H1 (cell line): Measurements from ENCODE around the gene BRI3BP. TPM values are rescaled to one million over a fixed set of nuclear protein-coding genes. Genes with fewer than 3 reads are reported as not detected.

Experiments
- CTCF ChIA-PET: fragments of 300-600 bp; sonication (Branson Sonifier 250); formaldehyde crosslinking; loops from one replicate; lab custom pipeline; 2021; ENCODE audit not compliant: partially characterized antibody; lab: Charles Lee
- POLR2A ChIA-PET: fragments of 300-600 bp; sonication (Branson Sonifier 250); formaldehyde crosslinking; loops from one replicate; lab custom pipeline; 2021; ENCODE audit warnings: inconsistent platforms; ENCODE audit not compliant: partially characterized antibody; lab: Charles Lee
- DNase-seq, 2 experiments: peaks; one replicate each; pipeline versions ENCODE4 v3.0.0 to v3.0.0-alpha.2; 2010 to 2022; ENCODE audit warnings: low spot score in 2 of 2, low read depth in 1 of 2, mixed read lengths in 1 of 2
- FAIRE-seq: peaks from 2 replicates; lab custom pipeline; 2011; peaks lifted over from hg19 to GRCh38; lab: Jason Lieb, UNC
- H2AFZ ChIP-seq: 2 replicates; pipeline ENCODE4 v1.8.1; 2012; ENCODE audit warnings: low read length, inconsistent platforms
- H2AK5ac ChIP-seq: 2 replicates; pipeline ENCODE4 v1.6.1; 2013; ENCODE audit warnings: low read depth, low read length
- H2BK120ac ChIP-seq: replicated peaks from 2 replicates; pipeline ENCODE3; 2013; ENCODE audit warnings: low read depth, low read length, inconsistent platforms
- H2BK12ac ChIP-seq: 2 replicates; pipeline ENCODE4 v1.6.1; 2013; ENCODE audit warnings: low read depth, low read length
- H2BK15ac ChIP-seq: 2 replicates; pipeline ENCODE4 v1.6.1; 2013; ENCODE audit warnings: low read length
- H2BK20ac ChIP-seq: 2 replicates; pipeline ENCODE4 v1.6.1; 2013; ENCODE audit warnings: low read length
- H2BK5ac ChIP-seq: 2 replicates; pipeline ENCODE4 v1.6.1; 2013; ENCODE audit warnings: low read depth, low read length
- H3K14ac ChIP-seq: 2 replicates; pipeline ENCODE4 v1.6.1; 2013; ENCODE audit warnings: inconsistent platforms; ENCODE audit not compliant: insufficient read length
- H3K18ac ChIP-seq: 2 replicates; pipeline ENCODE4 v1.6.1; 2013; ENCODE audit warnings: low read length; ENCODE audit errors: extremely low read depth
- H3K23ac ChIP-seq: 2 replicates; pipeline ENCODE4 v1.6.1; 2013; ENCODE audit warnings: inconsistent platforms; ENCODE audit not compliant: insufficient read length
- H3K23me2 ChIP-seq: 2 replicates; pipeline ENCODE4 v1.6.1; 2013; ENCODE audit warnings: low read depth, low read length
- H3K27ac ChIP-seq: 2 replicates; pipeline ENCODE4 v1.6.1; 2011; ENCODE audit warnings: low read depth, low read length, inconsistent platforms
- H3K27me3 ChIP-seq, 4 experiments: replicated peaks in 1 of 4; 1 replicate in 1 of 4; 2 replicates in 3 of 4; pipeline versions ENCODE4 v1.6.1 to v1.8.1; 2011 to 2013; ENCODE audit warnings: low read length in 3 of 4, mild to moderate bottlenecking in 3 of 4, inconsistent platforms in 2 of 4, mixed read lengths in 2 of 4, moderate library complexity in 1 of 4; ENCODE audit not compliant: control insufficient read depth in 3 of 4, insufficient read depth in 3 of 4; ENCODE audit errors: extremely low read depth in 1 of 4
- H3K36me3 ChIP-seq, 4 experiments: 2 replicates each; pipeline versions ENCODE4 v1.6.1 to v1.8.1; 2011 to 2013; ENCODE audit warnings: mild to moderate bottlenecking in 4 of 4, low read length in 3 of 4, moderate library complexity in 2 of 4, control low read depth in 1 of 4, inconsistent platforms in 1 of 4; ENCODE audit not compliant: insufficient read depth in 4 of 4, control insufficient read depth in 2 of 4
- H3K4ac ChIP-seq: replicated peaks from 2 replicates; pipeline ENCODE3; 2013; ENCODE audit warnings: low read length, low read depth, mixed read lengths, inconsistent platforms; ENCODE audit not compliant: insufficient read length
- H3K4me1 ChIP-seq, 4 experiments: replicated peaks in 1 of 4; 1 replicate in 1 of 4; 2 replicates in 3 of 4; pipeline versions ENCODE4 v1.6.1 to v1.8.1; 2011 to 2013; ENCODE audit warnings: low read length in 3 of 4, inconsistent platforms in 2 of 4, mixed read lengths in 1 of 4; ENCODE audit not compliant: insufficient read depth in 4 of 4, control insufficient read depth in 3 of 4
- H3K4me2 ChIP-seq, 2 experiments: 2 replicates each; pipeline versions ENCODE4 v1.6.1 to v1.8.1; 2011 to 2013; ENCODE audit warnings: low read depth in 2 of 2, low read length in 2 of 2, control low read depth in 1 of 2, inconsistent platforms in 1 of 2, mild to moderate bottlenecking in 1 of 2; ENCODE audit not compliant: insufficient read depth in 1 of 2
- H3K4me3 ChIP-seq, 4 experiments: fragments of 200-600, 300-600 bp in 1 of 4; sonication (generic), shearing (Covaris generic), sonication (Bioruptor Twin) in 1 of 4; 2 replicates each; pipeline versions ENCODE4 v1.5.1 to v1.8.1; 2011 to 2016; ENCODE audit warnings: low read length in 4 of 4, low read depth in 3 of 4, control low read depth in 2 of 4, inconsistent platforms in 2 of 4, mild to moderate bottlenecking in 2 of 4, mixed read lengths in 1 of 4, moderate library complexity in 1 of 4; ENCODE audit not compliant: insufficient read depth in 2 of 4; ENCODE audit errors: extremely low read depth in 1 of 4
- H3K56ac ChIP-seq: replicated peaks from 2 replicates; pipeline ENCODE3; 2013; ENCODE audit warnings: low read depth, mild to moderate bottlenecking, mixed read lengths, low read length, inconsistent platforms; ENCODE audit not compliant: insufficient read length
- H3K79me1 ChIP-seq: 2 replicates; pipeline ENCODE4 v1.6.1; 2013; ENCODE audit warnings: low read depth, low read length, control low read depth
- H3K79me2 ChIP-seq, 2 experiments: 2 replicates each; pipeline versions ENCODE4 v1.6.1 to v1.8.1; 2012 to 2013; ENCODE audit warnings: low read length in 2 of 2, mild to moderate bottlenecking in 2 of 2, inconsistent platforms in 1 of 2; ENCODE audit not compliant: insufficient read depth in 2 of 2, control insufficient read depth in 1 of 2
- H3K9ac ChIP-seq, 4 experiments: replicated peaks in 1 of 4; 1 replicate in 1 of 4; 2 replicates in 3 of 4; pipeline versions ENCODE4 v1.6.1 to v1.8.1; 2011 to 2013; ENCODE audit warnings: low read depth in 3 of 4, low read length in 3 of 4, control low read depth in 2 of 4, mild to moderate bottlenecking in 2 of 4, moderate library complexity in 2 of 4, inconsistent platforms in 1 of 4; ENCODE audit errors: extremely low read depth in 1 of 4
- H3K9me3 ChIP-seq, 2 experiments: 2 replicates each; pipeline versions ENCODE4 v1.6.1 to v1.8.1; 2012 to 2013; ENCODE audit warnings: mild to moderate bottlenecking in 2 of 2, moderate library complexity in 2 of 2, control low read depth in 1 of 2, inconsistent platforms in 1 of 2, low read depth in 1 of 2, low read length in 1 of 2, mixed read lengths in 1 of 2; ENCODE audit not compliant: insufficient read depth in 2 of 2
- H4K20me1 ChIP-seq, 2 experiments: replicated peaks in 1 of 2; 2 replicates each; pipeline versions ENCODE3 to v1.8.1; 2011 to 2013; ENCODE audit warnings: inconsistent platforms in 2 of 2, low read length in 2 of 2, mild to moderate bottlenecking in 1 of 2; ENCODE audit not compliant: insufficient read depth in 2 of 2, control insufficient read depth in 1 of 2
- H4K5ac ChIP-seq: 2 replicates; pipeline ENCODE4 v1.6.1; 2013; ENCODE audit warnings: low read length, low read depth, mixed read lengths, inconsistent platforms; ENCODE audit not compliant: insufficient read length
- H4K8ac ChIP-seq: 2 replicates; pipeline ENCODE4 v1.8.0; 2013; ENCODE audit warnings: mild to moderate bottlenecking, moderate library complexity, low read length, inconsistent platforms; ENCODE audit not compliant: insufficient read depth; ENCODE audit errors: extremely low read depth
- H4K91ac ChIP-seq: replicated peaks from 2 replicates; pipeline ENCODE3; 2013; ENCODE audit warnings: low read length, mixed read lengths, inconsistent platforms; ENCODE audit not compliant: insufficient read length
- CBX5 ChIP-seq: fragments of 300-800, 300-1000 bp; sonication (generic); IDR thresholded peaks from 2 replicates; pipeline ENCODE4 v1.7.1; 2016; ENCODE audit warnings: antibody characterized with exemption, low read length, low read depth
- EZH2 ChIP-seq: fragments of 200-600 bp; sonication (generic); IDR thresholded peaks from 2 replicates; pipeline ENCODE4 v1.7.1; 2012; ENCODE audit warnings: low read depth, mild to moderate bottlenecking, moderate library complexity, low read length, inconsistent platforms; ENCODE audit not compliant: severe bottlenecking
- HDAC2 ChIP-seq, 2 experiments: fragments of 300-600 bp in 1 of 2; sonication (generic) in 1 of 2; IDR thresholded peaks; 2 replicates each; pipeline ENCODE4 v1.6.1; 2011 to 2012; ENCODE audit warnings: low read depth in 2 of 2, low read length in 2 of 2, mild to moderate bottlenecking in 2 of 2, moderate library complexity in 2 of 2, borderline replicate concordance in 1 of 2, inconsistent platforms in 1 of 2
- JUND ChIP-seq: IDR thresholded peaks from 2 replicates; pipeline ENCODE4 v1.6.1; 2011; ENCODE audit warnings: mild to moderate bottlenecking, improper control_type of control experiment, low read length
- KDM4A ChIP-seq: IDR thresholded peaks from one replicate; pipeline ENCODE4 v1.7.1; 2012; ENCODE audit warnings: low read depth, mild to moderate bottlenecking, moderate library complexity, low read length, inconsistent platforms; ENCODE audit not compliant: severe bottlenecking
- NANOG ChIP-seq: IDR thresholded peaks from 2 replicates; pipeline ENCODE4 v1.6.1; 2011; ENCODE audit warnings: low read length, low read depth, mild to moderate bottlenecking, inconsistent platforms; ENCODE audit not compliant: insufficient read depth, poor library complexity, severe bottlenecking
- RBBP5 ChIP-seq: IDR thresholded peaks from 2 replicates; pipeline ENCODE4 v1.7.1; 2012; ENCODE audit warnings: low read depth, mild to moderate bottlenecking, inconsistent platforms, low read length, moderate library complexity, borderline replicate concordance
- SAP30 ChIP-seq: fragments of 300-600 bp; sonication (generic); IDR thresholded peaks from 2 replicates; pipeline ENCODE4 v1.7.1; 2012; ENCODE audit warnings: low read length, moderate library complexity, mild to moderate bottlenecking, inconsistent platforms; ENCODE audit not compliant: insufficient read depth, insufficient replicate concordance
- SP2 ChIP-seq: IDR thresholded peaks from 2 replicates; pipeline ENCODE4 v1.6.1; 2012; ENCODE audit warnings: mild to moderate bottlenecking, low read length, inconsistent platforms
- SP4 ChIP-seq: IDR thresholded peaks from 2 replicates; pipeline ENCODE4 v1.6.1; 2012; ENCODE audit warnings: low read length, inconsistent platforms
- ZNF274 ChIP-seq: IDR thresholded peaks from 2 replicates; pipeline ENCODE4 v1.7.0; 2012; ENCODE audit warnings: low read length, borderline replicate concordance; ENCODE audit errors: extremely low read depth
- WGBS, 2 experiments: shearing (Covaris generic) in 1 of 2; methylation state at CpG; one replicate each; pipeline versions ENCODE4 v1.1.6 to v1.1.7; 2013 to 2015; ENCODE audit warnings: low lambda C conversion rate in 2 of 2, mixed read lengths in 2 of 2, inconsistent platforms in 1 of 2, low coverage in 1 of 2, missing lambda C conversion rate in 1 of 2; ENCODE audit not compliant: insufficient replicate concordance in 2 of 2, insufficient coverage in 1 of 2, insufficient read length in 1 of 2; ENCODE audit errors: extremely low coverage in 1 of 2, missing lambda C conversion rate in 1 of 2; 5-methylcytosine and 5-hydroxymethylcytosine counted together
- polyA plus RNA-seq, 7 experiments: library from polyadenylated mRNA; depleted of rRNA in 3 of 7; stranded (reverse) in 5 of 7; unstranded in 2 of 7; fragments of >200 nt in 5 of 7; fragments of 200-250 nt in 2 of 7; gene quantifications; 1 replicate in 5 of 7; 2 replicates in 1 of 7; 4 replicates in 1 of 7; pipeline versions ENCODE4 v1.2.1 to v1.2.3, GENCODE V29; 2011 to 2013; ENCODE audit warnings: missing spikeins in 2 of 7, mixed read lengths in 2 of 7
- total RNA-seq: library from RNA; stranded (reverse); fragmentation: NEBNext Ultra II Directional; extraction: Animal tissue kit (Norgen Biotek cat#: 25700); gene quantifications from 2 replicates; pipeline ENCODE4 v1.2.1, GENCODE V29; 2021

Gene BRI3BP
- total and polyA plus RNA-seq, 2 of the 8 experiments (the other 6 are each of a cell fraction or from before 2014, with no cell fraction given) = 5.4 to 14.2 TPM

DNA sequence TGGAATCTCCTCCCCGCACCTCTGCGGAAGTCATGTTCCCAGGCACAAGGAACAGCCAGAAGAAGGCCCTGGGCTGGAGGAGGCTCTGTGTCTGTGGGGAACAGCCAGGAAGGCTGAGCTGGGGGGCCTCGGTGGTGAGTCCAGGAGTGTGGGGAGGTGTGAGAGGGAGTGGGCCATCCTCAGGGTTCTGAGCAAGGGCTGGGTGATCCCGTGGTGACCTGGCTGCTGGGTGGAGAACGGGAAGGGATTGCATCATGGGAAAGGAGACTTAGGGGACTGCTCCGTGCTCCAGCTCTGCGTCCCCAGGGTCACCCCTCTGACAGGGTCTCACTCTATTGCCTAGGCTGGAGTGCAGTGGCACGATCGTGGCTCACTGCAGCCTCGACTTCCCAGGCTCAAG, 85.6 kb downstream of the BRI3BP start:
- H3K14ac ChIP-seq = no peak overlapping the region
- peaks cover 3% of the 10 kb centered on the region; the same call in 1 of the 2 replicates for H3K79me1 ChIP-seq
- no peak for DNase-seq
- no peak overlapping the region for H2BK12ac ChIP-seq
- no peak overlapping the region for H3K4me3 ChIP-seq
- no peaks in the 10 kb centered on the region; the same call in 1 of the 2 replicates for H3K23me2 ChIP-seq
- H2BK5ac ChIP-seq = no peak overlapping the region
- no peak overlapping the region for H4K5ac ChIP-seq
- WGBS, 2 experiments = 90% methylated on average over 10 of the region's 10 CpGs; no CpG with 5 or more reads in 1 of the 2 experiments
- no peak overlapping the region for H3K9ac ChIP-seq
- no peak overlapping the region for H2BK15ac ChIP-seq
- no peak overlapping the region for H3K18ac ChIP-seq
- ChIA-PET CTCF (no interaction called here), POLR2A (interaction anchor here (1.2 kb wide), 1 partner anchor 30 kb away, joined by 3 read pairs; no protein-coding TSS in a partner anchor)
- H2AK5ac ChIP-seq = no peak overlapping the region
- no peak overlapping the region for H4K91ac ChIP-seq
- no peak overlapping the region for H2BK20ac ChIP-seq
- H3K56ac ChIP-seq = no peak overlapping the region
- peaks cover 11 to 35% (median 25%) of the 10 kb centered on the region in 4 experiments for H3K36me3 ChIP-seq
- no peak overlapping the region for H4K8ac ChIP-seq
- no peaks in the 10 kb centered on the region for H3K79me2 ChIP-seq
- no peak for FAIRE-seq
- H3K4ac ChIP-seq = no peak overlapping the region
- no peak overlapping the region for H3K23ac ChIP-seq
- H2BK120ac ChIP-seq = no peak overlapping the region
- H2AFZ ChIP-seq = no peak overlapping the region
- H3K9me3 ChIP-seq = no peaks in the 10 kb centered on the region
- no peak overlapping the region for H3K27ac ChIP-seq
- no peak overlapping the region for H3K4me2 ChIP-seq
- no peaks in the 10 kb centered on the region for H3K27me3 ChIP-seq
- H3K4me1 ChIP-seq = no peaks in the 10 kb centered on the region
- H4K20me1 ChIP-seq = peaks cover 0 to 10% of the 10 kb centered on the region in 2 experiments
- no peak for TF ChIP-seq HDAC2 (IDR thresholded peaks at IDR 0.05; ENCODE audit: borderline replicate concordance in 1 of 2, low read depth in 2 of 2, low read length in 2 of 2)
- no peak for TF ChIP-seq SAP30
- no peak for TF ChIP-seq JUND
- no peak for TF ChIP-seq RBBP5
- TF ChIP-seq SP4 = no peak
- no peak for TF ChIP-seq EZH2
- TF ChIP-seq KDM4A = no peak
- no peak for TF ChIP-seq ZNF274
- TF ChIP-seq SP2 = no peak
- no peak for TF ChIP-seq CBX5
- no peak for TF ChIP-seq NANOG
